ENCODE results near the gene RBM26.

GRCh38 chr13:79417741-79418140, 11.7 kb upstream of the RBM26 start:
- TF ChIP-seq POLR2AphosphoS5 (IDR thresholded peaks at IDR 0.05; ENCODE audit: low read depth, low read length) (no peak), CTCF (IDR thresholded peaks at IDR 0.05) (no peak), REST (IDR thresholded peaks at IDR 0.05; ENCODE audit: insufficient read depth in 1 of 2, low read depth in 2 of 2, low read length in 1 of 2) (no peak), TCF7L2 (IDR thresholded peaks at IDR 0.05; ENCODE audit: low read depth, low read length) (no peak), SIN3A (IDR thresholded peaks at IDR 0.05; ENCODE audit: borderline replicate concordance, insufficient read depth, low read depth, low read length) (no peak)

Data from Panc1 (cell line).